Measurements from ENCODE around the gene HDAC11.

HDAC11 gene

GRCh38 chr3:13507570-13508339 is 27.6 kb downstream of the HDAC11 start:
- H3K9ac ChIP-seq (ENCODE audit: insufficient read length) = no peak overlapping the region
- H3K4me3 ChIP-seq = no peak overlapping the region
- H3K27ac ChIP-seq = no peak overlapping the region
- DNase-seq (ENCODE audit: low read depth, low spot score) = no peak
- no peak for TF ChIP-seq FOXP2 (optimal IDR thresholded peaks at IDR 0.05; ENCODE audit: control extremely low read depth, extremely low read length, insufficient read depth)
- H3K9me3 ChIP-seq (ENCODE audit: low read depth, low read length) = no peaks in the 10 kb centered on the region
- H3K36me3 ChIP-seq (ENCODE audit: insufficient read depth, low read length) = no peaks in the 10 kb centered on the region

DNA sequence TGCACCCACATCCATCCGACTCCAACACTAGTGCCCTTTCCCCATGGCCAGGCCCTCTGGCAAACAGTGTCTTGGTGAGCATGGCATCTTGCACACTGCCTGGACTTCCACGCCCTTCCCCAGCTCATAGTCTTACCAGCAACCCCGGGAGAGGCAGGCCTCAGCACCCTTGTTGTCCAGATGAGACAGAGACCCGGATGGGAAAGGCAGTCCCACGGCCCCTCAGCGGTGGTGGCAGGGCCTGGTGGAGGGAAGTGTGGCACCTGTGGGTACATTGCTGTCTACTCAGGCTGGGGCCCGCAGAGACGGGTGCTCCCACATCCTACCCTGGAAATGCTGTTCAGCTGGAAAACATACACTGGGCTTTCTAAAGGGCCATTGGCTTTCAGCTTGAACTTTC is 28.4 kb downstream of the HDAC11 start:
- DNase-seq (ENCODE audit: low read depth, low spot score) = no peak

DNA sequence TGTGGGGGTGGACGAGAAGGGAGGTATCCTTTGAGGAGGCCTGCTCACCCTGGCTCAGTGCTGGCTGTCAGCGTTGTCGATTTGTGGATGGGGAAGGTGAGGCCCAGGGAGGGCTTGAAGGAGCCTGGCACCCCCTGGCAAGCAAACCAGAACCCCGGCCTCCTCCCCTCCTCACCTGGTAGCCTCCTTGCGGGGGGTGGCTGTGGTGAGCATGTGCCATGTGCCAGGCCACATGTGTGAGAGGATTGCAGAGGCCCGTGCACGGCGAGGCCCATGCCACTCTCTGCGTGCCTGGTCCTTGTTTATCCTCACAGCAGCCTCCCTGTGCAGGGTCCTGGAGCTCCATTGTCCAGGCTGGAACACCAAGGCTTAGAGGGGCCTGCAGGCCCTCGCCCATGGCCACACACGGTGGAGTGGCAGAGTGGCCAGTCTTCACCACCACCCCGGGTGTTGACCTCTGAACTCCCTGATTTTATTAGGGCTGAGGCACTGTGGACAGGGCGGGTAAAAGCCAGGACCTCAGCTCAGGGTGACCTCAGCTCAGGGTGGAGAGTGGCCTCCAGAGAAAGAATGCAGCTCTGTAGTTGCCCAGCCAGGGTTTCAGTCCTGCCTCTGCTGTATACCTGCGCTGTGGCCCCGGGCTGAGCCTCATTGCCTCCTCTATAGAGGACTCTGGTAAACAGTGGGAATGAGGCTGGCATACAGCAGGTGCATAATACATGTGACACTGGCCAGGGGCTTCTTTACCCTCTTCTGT is 29.1 kb downstream of the HDAC11 start:
- H3K36me3 ChIP-seq (ENCODE audit: insufficient read depth, low read length) = no peaks in the 10 kb centered on the region
- H3K27ac ChIP-seq = no peak overlapping the region
- no peak overlapping the region for H3K4me3 ChIP-seq
- no peak overlapping the region for H3K9ac ChIP-seq (ENCODE audit: insufficient read length)
- TF ChIP-seq FOXP2 (optimal IDR thresholded peaks at IDR 0.05; ENCODE audit: control extremely low read depth, extremely low read length, insufficient read depth) = no peak
- no peak for TF ChIP-seq POLR2AphosphoS5 (IDR thresholded peaks at IDR 0.05; ENCODE audit: borderline replicate concordance, low read depth, low read length)
- no peak for TF ChIP-seq EZH2 (IDR thresholded peaks at IDR 0.05)
- no peaks in the 10 kb centered on the region for H3K9me3 ChIP-seq (ENCODE audit: low read depth, low read length)
- no peak for DNase-seq (ENCODE audit: low read depth, low spot score)

More for the DNA sequence above, 28.4 kb downstream of the HDAC11 start:
- Histone ChIP-seq H3K27ac (no peak overlapping the region), H3K9ac (ENCODE audit: insufficient read length) (no peak overlapping the region), H3K4me3 (no peak overlapping the region), H3K36me3 (ENCODE audit: insufficient read depth, low read length) (no peaks in the 10 kb centered on the region), H3K9me3 (ENCODE audit: low read depth, low read length) (no peaks in the 10 kb centered on the region)
- TF ChIP-seq FOXP2 (optimal IDR thresholded peaks at IDR 0.05; ENCODE audit: control extremely low read depth, extremely low read length, insufficient read depth) (no peak), EZH2 (IDR thresholded peaks at IDR 0.05) (no peak), POLR2AphosphoS5 (IDR thresholded peaks at IDR 0.05; ENCODE audit: borderline replicate concordance, low read depth, low read length) (no peak)

- Histone ChIP-seq H3K4me3 (no peak overlapping the region), H3K36me3 (ENCODE audit: insufficient read depth, low read length) (no peaks in the 10 kb centered on the region), H3K9ac (ENCODE audit: insufficient read length) (no peak overlapping the region), H3K27ac (no peak overlapping the region), H3K9me3 (ENCODE audit: low read depth, low read length) (no peaks in the 10 kb centered on the region)
- DNase-seq (ENCODE audit: low read depth, low spot score) = no peak
- TF ChIP-seq EZH2 (IDR thresholded peaks at IDR 0.05) (no peak), POLR2AphosphoS5 (IDR thresholded peaks at IDR 0.05; ENCODE audit: borderline replicate concordance, low read depth, low read length) (no peak), FOXP2 (optimal IDR thresholded peaks at IDR 0.05; ENCODE audit: control extremely low read depth, extremely low read length, insufficient read depth) (no peak)
These were observed 29.7 kb downstream of the HDAC11 start for GRCh38 chr3:13509816-13510192.

- Histone ChIP-seq H3K4me3 (no peak overlapping the region), H3K27ac (no peak overlapping the region), H3K36me3 (ENCODE audit: insufficient read depth, low read length) (no peaks in the 10 kb centered on the region), H3K9me3 (ENCODE audit: low read depth, low read length) (no peaks in the 10 kb centered on the region), H3K9ac (ENCODE audit: insufficient read length) (no peak overlapping the region)
- DNase-seq (ENCODE audit: low read depth, low spot score) = no peak
- TF ChIP-seq FOXP2 (optimal IDR thresholded peaks at IDR 0.05; ENCODE audit: control extremely low read depth, extremely low read length, insufficient read depth) (no peak), EZH2 (IDR thresholded peaks at IDR 0.05) (no peak), POLR2AphosphoS5 (IDR thresholded peaks at IDR 0.05; ENCODE audit: borderline replicate concordance, low read depth, low read length) (no peak)
These were observed 32.3 kb downstream of the HDAC11 start for GRCh38 chr3:13512451-13512850.

GRCh38 chr3:13513051-13513912 is 33.2 kb downstream of the HDAC11 start:
- no peak for TF ChIP-seq EZH2 (IDR thresholded peaks at IDR 0.05)
- no peak for TF ChIP-seq POLR2AphosphoS5 (IDR thresholded peaks at IDR 0.05; ENCODE audit: borderline replicate concordance, low read depth, low read length)
- TF ChIP-seq FOXP2 (optimal IDR thresholded peaks at IDR 0.05; ENCODE audit: control extremely low read depth, extremely low read length, insufficient read depth) = no peak
- H3K9ac ChIP-seq (ENCODE audit: insufficient read length) = no peak overlapping the region

GRCh38 chr3:13513913-13514517 is 33.9 kb downstream of the HDAC11 start:
- no peak for TF ChIP-seq FOXP2 (optimal IDR thresholded peaks at IDR 0.05; ENCODE audit: control extremely low read depth, extremely low read length, insufficient read depth)
- TF ChIP-seq EZH2 (IDR thresholded peaks at IDR 0.05) = no peak
- TF ChIP-seq POLR2AphosphoS5 (IDR thresholded peaks at IDR 0.05; ENCODE audit: borderline replicate concordance, low read depth, low read length) = no peak
- Histone ChIP-seq H3K9ac (ENCODE audit: insufficient read length) (no peak overlapping the region), H3K4me3 (no peak overlapping the region), H3K27ac (no peak overlapping the region), H3K36me3 (ENCODE audit: insufficient read depth, low read length) (no peaks in the 10 kb centered on the region), H3K9me3 (ENCODE audit: low read depth, low read length) (no peaks in the 10 kb centered on the region)
- no peak for DNase-seq (ENCODE audit: low read depth, low spot score)

More at GRCh38 chr3:13513051-13513912, 33.2 kb downstream of the HDAC11 start:
- Histone ChIP-seq H3K27ac (no peak overlapping the region), H3K4me3 (no peak overlapping the region), H3K9me3 (ENCODE audit: low read depth, low read length) (no peaks in the 10 kb centered on the region), H3K36me3 (ENCODE audit: insufficient read depth, low read length) (no peaks in the 10 kb centered on the region)
- DNase-seq (ENCODE audit: low read depth, low spot score) = no peak
